WTC11 (cell line): ENCODE data around the gene BTBD2. TPM values are rescaled to one million over a fixed set of nuclear protein-coding genes. Genes with fewer than 3 reads are reported as not detected.

ENCODE experiments used
- ATAC-seq: fragments of 200-7000 bp; cut with Tn5 transposase; 2 replicates; pipeline ENCODE4 v1.10.0; 2021; ENCODE audit warnings: mild to moderate bottlenecking, moderate library complexity
- CTCF ChIA-PET: fragments of 300-600 bp; sonication (Branson Sonifier 250); formaldehyde crosslinking; loops from one replicate; lab custom pipeline; 2021; ENCODE audit warnings: antibody characterized with exemption; lab: Charles Lee
- POLR2A ChIA-PET: fragments of 350-600 bp; sonication (Branson Sonifier 250); formaldehyde crosslinking; loops from one replicate; lab custom pipeline; 2021; ENCODE audit warnings: antibody characterized with exemption; lab: Charles Lee
- DNase-seq: peaks from one replicate; pipeline ENCODE4 v3.0.0; 2021; ENCODE audit warnings: low spot score
- H3K27ac Mint-ChIP-seq: 2 replicates; pipeline ENCODE4 v1.8.0; 2021; ENCODE audit warnings: mixed read lengths
- H3K27me3 Mint-ChIP-seq: 2 replicates; pipeline ENCODE4 v1.8.0; 2021; ENCODE audit warnings: low read depth, mild to moderate bottlenecking, moderate library complexity, mixed read lengths
- H3K36me3 Mint-ChIP-seq: 2 replicates; pipeline ENCODE4 v1.8.0; 2021; ENCODE audit warnings: mixed read lengths
- H3K4me1 Mint-ChIP-seq: 2 replicates; pipeline ENCODE4 v1.8.0; 2022; ENCODE audit warnings: mixed read lengths
- H3K4me3 Mint-ChIP-seq: 2 replicates; pipeline ENCODE4 v1.8.0; 2021; ENCODE audit warnings: mild to moderate bottlenecking, moderate library complexity, mixed read lengths
- H3K9me3 Mint-ChIP-seq: 2 replicates; pipeline ENCODE4 v1.8.0; 2021; ENCODE audit warnings: mixed read lengths
- ATF3 ChIP-seq: sonication (generic); formaldehyde crosslinking; conservative IDR thresholded peaks from 2 replicates; pipeline ENCODE4 v1.8.1; 2022; ENCODE audit warnings: mild to moderate bottlenecking, missing genetic modification reagents
- FOXP4 ChIP-seq: sonication (generic); formaldehyde crosslinking; IDR thresholded peaks from 2 replicates; pipeline ENCODE4 v1.8.0; 2022; ENCODE audit warnings: mild to moderate bottlenecking, missing genetic modification reagents
- GRHL2 ChIP-seq: fragments of 250-450 bp; sonication (Bioruptor Pico); IDR thresholded peaks from 2 replicates; pipeline ENCODE4 v1.8.0; 2022; ENCODE audit warnings: mild to moderate bottlenecking, moderate library complexity; ENCODE audit not compliant: insufficient replicate concordance, severe bottlenecking
- JUN ChIP-seq: sonication (generic); formaldehyde crosslinking; IDR thresholded peaks from 2 replicates; pipeline ENCODE4 v1.8.0; 2023; ENCODE audit warnings: mild to moderate bottlenecking, missing genetic modification reagents
- MLX ChIP-seq: sonication (generic); formaldehyde crosslinking; IDR thresholded peaks from 2 replicates; pipeline ENCODE4 v1.8.1; 2023; ENCODE audit warnings: mild to moderate bottlenecking, missing genetic modification reagents, moderate library complexity
- MXD4 ChIP-seq: fragments of 250-450 bp; sonication (Bioruptor Pico); IDR thresholded peaks from 2 replicates; pipeline ENCODE4 v1.8.0; 2021; ENCODE audit warnings: mild to moderate bottlenecking, moderate library complexity, borderline replicate concordance
- NFYB ChIP-seq: sonication (generic); formaldehyde crosslinking; conservative IDR thresholded peaks from 2 replicates; pipeline ENCODE4 v1.8.0; 2022; ENCODE audit warnings: low read depth, missing genetic modification reagents
- USF2 ChIP-seq: sonication (generic); formaldehyde crosslinking; IDR thresholded peaks from 2 replicates; pipeline ENCODE4 v1.8.1; 2023; ENCODE audit warnings: mild to moderate bottlenecking, missing genetic modification reagents, moderate library complexity
- ZBTB21 ChIP-seq: sonication (generic); formaldehyde crosslinking; IDR thresholded peaks from 2 replicates; pipeline ENCODE4 v1.8.1; 2023; ENCODE audit warnings: mild to moderate bottlenecking, missing genetic modification reagents, borderline replicate concordance
- ZNF281 ChIP-seq: sonication (generic); formaldehyde crosslinking; IDR thresholded peaks from 2 replicates; pipeline ENCODE4 v1.8.0; 2023; ENCODE audit warnings: mild to moderate bottlenecking, missing genetic modification reagents
- ZNF425 ChIP-seq: fragments of 250-450 bp; sonication (Bioruptor Pico); conservative IDR thresholded peaks from 2 replicates; pipeline ENCODE4 v1.9.0; 2021; ENCODE audit warnings: mild to moderate bottlenecking
- ZNF512 ChIP-seq: sonication (generic); formaldehyde crosslinking; IDR thresholded peaks from 2 replicates; pipeline ENCODE4 v1.8.1; 2022; ENCODE audit warnings: missing genetic modification reagents, borderline replicate concordance
- ZNF671 ChIP-seq: fragments of 250-450 bp; sonication (Bioruptor Pico); IDR thresholded peaks from 2 replicates; pipeline ENCODE4 v1.8.0; 2021; ENCODE audit warnings: mild to moderate bottlenecking
- ZSCAN18 ChIP-seq: fragments of 250-450 bp; sonication (Bioruptor Pico); IDR thresholded peaks from 2 replicates; pipeline ENCODE4 v2.1.2; 2022; ENCODE audit warnings: mild to moderate bottlenecking, moderate library complexity
- total RNA-seq: library from RNA; stranded (reverse); gene quantifications from 3 replicates; pipeline ENCODE4 v1.2.3, GENCODE V29; 2021

BTBD2 gene
- total RNA-seq, 1 experiment from 2014 or later, result 106 TPM

- CTCF ChIA-PET, result interaction anchor here (1.1 to 1.6 kb wide), 2 partner anchors 11 to 61 kb away, joined by 4 to 5 read pairs; no protein-coding TSS in a partner anchor
Observed at GRCh38 chr19:1991018-1991913, 24.2 kb downstream of the BTBD2 start.

More at GRCh38 chr19:1991018-1991913, 24.2 kb downstream of the BTBD2 start:
- Mint-ChIP-seq H3K27me3 (peaks cover 5% of the 10 kb centered on the region), H3K4me1 (0 out of 2 replicates have a peak, but pooled peaks cover 4% of the 10 kb centered on the region), H3K27ac (no peak overlapping the region), H3K9me3 (peaks cover 5% of the 10 kb centered on the region)
- ATAC-seq, result no peak
- TF ChIP-seq ZNF512 (CRISPR knock-in tag), result no peak
- TF ChIP-seq JUN (CRISPR knock-in tag), result no peak
- TF ChIP-seq USF2 (CRISPR knock-in tag), result no peak
- TF ChIP-seq MLX, result no peak
- no peak for TF ChIP-seq ZNF425 (CRISPR knock-in tag)
- TF ChIP-seq FOXP4 (CRISPR knock-in tag), result no peak
- no peak for TF ChIP-seq ZNF671
- no peak for TF ChIP-seq NFYB (CRISPR knock-in tag)
- TF ChIP-seq MXD4 (CRISPR knock-in tag), result no peak
- no peak for TF ChIP-seq ZBTB21 (CRISPR knock-in tag)
- TF ChIP-seq ZSCAN18 (CRISPR knock-in tag), result no peak
- no peak for TF ChIP-seq ZNF281
- no peak for TF ChIP-seq ATF3
- no peak for TF ChIP-seq GRHL2
- TF ChIP-seq, all 79 proteins: peak for 0
- no peak for DNase-seq
- Mint-ChIP-seq H3K36me3 (peaks cover 26% of the 10 kb centered on the region), H3K4me3 (no peak overlapping the region)
- POLR2A ChIA-PET, result interaction anchor here (0.5 kb wide), 1 partner anchor 155 kb away, joined by 3 read pairs; no protein-coding TSS in a partner anchor
